Sciatic nerve (tissue), 2 donors: ENCODE results near the gene MCC. TPM values are rescaled to one million over a fixed set of nuclear protein-coding genes. Genes with fewer than 3 reads are reported as not detected.

Experiments used
- ATAC-seq: fragments of 200-7000 bp; cut with Tn5 transposase; one replicate; pipeline ENCODE4 v1.9.1; 2020; ENCODE audit warnings: mild to moderate bottlenecking, moderate library complexity
- DNase-seq: peaks from one replicate; pipeline ENCODE4 v3.0.0-alpha.2; 2020; ENCODE audit warnings: low spot score
- intact Hi-C: fragments of 100-400 bp; cut with DNase I; formaldehyde crosslinking; loops from one replicate; pipeline ENCODE4 v1.14.2; 2022
- total RNA-seq: library from RNA; stranded (reverse); fragmentation: NEBNext Ultra II Directional; extraction: Animal tissue kit (Norgen Biotek cat#: 25700); gene quantifications from one replicate; pipeline ENCODE4 v1.2.1, GENCODE V29; 2021
- donor health status: DM: no; HTN: no; CAD: no.
- donor health status: DM: no; HTN: no; CAD: no.

Gene MCC
- total RNA-seq, 1 donor from 2014 or later = 41.9 TPM

DNA sequence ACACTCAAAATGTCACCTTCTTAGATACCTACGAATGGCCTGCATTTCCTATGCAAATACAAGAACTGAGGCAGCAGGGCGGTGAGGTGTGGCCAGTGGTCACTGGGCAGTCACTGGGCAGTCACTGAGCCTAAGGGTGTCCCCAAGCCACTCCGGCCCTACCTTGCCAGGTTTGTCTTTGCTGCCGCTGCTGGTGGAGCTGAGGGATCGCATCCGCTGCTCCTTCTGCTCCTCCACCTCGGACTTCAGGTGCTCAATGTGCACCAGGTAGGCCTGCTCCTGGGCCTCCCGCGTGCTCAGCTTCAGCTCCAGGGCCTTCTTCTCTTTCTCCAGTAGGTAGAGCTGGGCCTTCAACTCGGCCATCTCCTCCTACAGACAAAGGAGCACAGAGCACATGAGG is 439.3 kb downstream of the MCC start:
- no peak for ATAC-seq
- DNase-seq = no peak
- intact Hi-C loops = no loop called here

GRCh38 chr5:113047733-113048652 is 440.3 kb downstream of the MCC start:
- intact Hi-C loops = no loop called here
- no peak for ATAC-seq
- DNase-seq = no peak

DNA sequence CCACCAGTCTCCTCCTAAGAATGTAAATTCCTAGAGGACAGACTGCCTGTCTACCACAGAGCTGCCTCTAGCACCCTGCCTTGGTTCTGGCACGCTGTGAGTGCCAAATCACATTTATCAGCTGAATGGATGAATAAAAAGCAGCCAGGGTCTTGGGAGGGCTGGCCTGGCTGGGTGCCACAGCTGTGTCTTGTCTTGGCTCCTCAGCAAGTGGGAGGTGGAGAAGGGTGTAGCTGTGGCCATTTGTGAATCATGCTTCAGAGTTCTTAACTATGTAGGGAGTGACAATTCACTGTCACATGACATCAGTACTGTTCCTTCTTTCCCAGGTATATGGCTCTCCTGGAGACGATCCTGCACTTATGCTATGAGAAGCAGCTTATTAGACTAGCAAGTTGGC is 441.0 kb downstream of the MCC start:
- ATAC-seq (no peak), DNase-seq (no peak)
- intact Hi-C loops = no loop called here

GRCh38 chr5:113044776-113045465 is 443.3 kb downstream of the MCC start:
- ATAC-seq (no peak), DNase-seq (no peak)
- intact Hi-C loops = no loop called here

DNA sequence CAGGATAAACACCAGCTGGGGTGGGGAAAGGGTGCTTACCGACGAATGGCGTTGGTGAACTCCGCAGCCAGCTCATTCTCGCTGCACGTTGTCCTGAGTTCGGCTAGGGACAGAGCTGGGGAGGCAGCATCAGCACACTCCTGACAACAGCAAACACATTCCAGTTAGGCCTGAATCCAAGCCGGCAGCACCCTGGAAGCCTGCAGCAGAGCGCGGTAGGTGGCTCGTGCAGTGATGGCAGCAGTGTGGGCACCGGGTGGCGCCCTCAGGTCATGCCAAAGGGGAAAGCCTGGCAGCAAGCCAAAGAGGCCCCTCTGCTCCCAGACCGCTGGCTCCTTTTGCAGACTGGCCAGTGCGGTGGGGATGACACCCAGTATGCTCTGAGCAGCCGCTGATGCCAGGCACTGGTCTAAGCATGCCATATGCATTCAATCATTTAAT is 444.7 kb downstream of the MCC start:
- intact Hi-C loops = no loop called here
- DNase-seq = no peak
- ATAC-seq = peak; percentile 69

- DNase-seq = no peak
- no peak for ATAC-seq
- intact Hi-C loops = no loop called here
These were observed 445.6 kb downstream of the MCC start for GRCh38 chr5:113042491-113043243.

DNA sequence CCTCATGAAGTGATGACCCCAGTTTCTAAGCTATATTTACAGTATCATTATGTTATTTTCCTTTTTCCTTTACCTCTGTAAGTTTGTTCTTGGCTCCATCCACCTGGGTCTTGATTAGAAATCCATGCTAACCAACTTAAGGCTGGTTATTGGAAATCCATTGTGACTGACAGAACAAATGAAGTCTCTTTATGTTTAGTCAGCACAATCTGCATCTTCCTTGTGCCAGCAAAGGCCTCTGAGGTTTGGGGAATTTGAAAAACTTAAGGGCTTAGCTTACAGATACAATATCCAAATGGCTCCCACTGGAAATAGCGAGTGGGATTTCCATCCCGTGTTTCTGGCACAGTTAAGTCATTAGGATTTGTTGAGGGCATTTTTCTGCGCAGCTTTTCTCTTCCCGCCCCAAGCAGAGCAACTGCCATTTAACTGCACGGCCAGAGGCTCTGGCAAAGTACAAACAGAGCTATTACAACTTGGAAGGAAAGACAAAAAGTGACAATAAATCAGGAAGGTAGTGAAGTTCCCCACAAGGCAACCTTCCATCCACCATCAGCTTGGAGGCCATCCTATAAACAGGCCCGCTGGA is 447.5 kb downstream of the MCC start:
- ATAC-seq = no peak
- DNase-seq = no peak
- intact Hi-C loops = no loop called here

GRCh38 chr5:113039934-113040285 is 448.3 kb downstream of the MCC start:
- DNase-seq (no peak), ATAC-seq (no peak)
- intact Hi-C loops = no loop called here

- DNase-seq (no peak), ATAC-seq (peak; percentile 35)
- intact Hi-C loops = no loop called here
These were observed 448.9 kb downstream of the MCC start for GRCh38 chr5:113039229-113039933.

DNA sequence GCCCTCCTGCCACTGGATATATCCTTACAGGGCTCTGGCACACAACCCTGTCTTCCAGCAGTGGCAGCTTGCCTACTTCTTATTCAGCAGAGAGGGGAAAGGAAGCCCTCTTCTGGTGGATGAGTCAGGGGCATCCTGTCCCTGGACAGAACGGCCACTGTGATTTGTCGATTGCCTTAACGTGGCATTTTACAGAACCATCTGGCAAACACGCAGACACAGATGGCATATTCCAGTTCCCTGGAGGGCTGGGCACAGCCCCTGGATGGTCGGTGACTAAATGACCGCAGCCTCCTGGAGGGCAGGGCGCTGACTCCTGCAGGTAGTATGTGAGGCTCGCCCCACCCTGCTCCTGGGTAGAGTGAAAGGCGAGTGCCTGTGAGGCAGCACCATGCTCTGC is 449.5 kb downstream of the MCC start:
- no peak for DNase-seq
- intact Hi-C loops = no loop called here
- no peak for ATAC-seq

GRCh38 chr5:113038136-113038535 is 450.1 kb downstream of the MCC start:
- no peak for DNase-seq
- ATAC-seq = no peak
- intact Hi-C loops = no loop called here

GRCh38 chr5:113036826-113037225 is 451.4 kb downstream of the MCC start:
- ATAC-seq = no peak
- intact Hi-C loops = no loop called here
- DNase-seq = no peak

GRCh38 chr5:113036321-113036720 is 451.9 kb downstream of the MCC start:
- DNase-seq = no peak
- intact Hi-C loops = no loop called here
- ATAC-seq = no peak

DNA sequence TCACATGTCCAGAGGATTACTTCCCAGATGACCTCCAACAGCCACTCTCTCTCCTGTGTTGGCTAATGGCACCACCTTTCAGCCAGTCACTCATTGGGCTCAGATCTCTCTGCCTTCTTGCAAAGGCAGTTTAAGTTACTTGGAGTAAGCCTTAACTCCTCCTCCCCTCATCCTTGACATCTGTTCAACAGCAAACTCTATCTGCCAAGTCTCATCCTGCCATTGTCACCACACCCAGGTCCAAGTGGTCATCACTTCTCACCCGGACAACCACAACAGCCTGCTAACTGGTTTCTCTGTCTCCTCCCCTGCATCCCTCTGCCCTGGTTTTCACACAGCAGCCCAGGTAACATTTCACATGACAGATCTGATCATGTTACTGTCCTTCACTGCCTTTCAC is 453.2 kb downstream of the MCC start:
- intact Hi-C loops = no loop called here
- ATAC-seq (no peak), DNase-seq (no peak)

DNA sequence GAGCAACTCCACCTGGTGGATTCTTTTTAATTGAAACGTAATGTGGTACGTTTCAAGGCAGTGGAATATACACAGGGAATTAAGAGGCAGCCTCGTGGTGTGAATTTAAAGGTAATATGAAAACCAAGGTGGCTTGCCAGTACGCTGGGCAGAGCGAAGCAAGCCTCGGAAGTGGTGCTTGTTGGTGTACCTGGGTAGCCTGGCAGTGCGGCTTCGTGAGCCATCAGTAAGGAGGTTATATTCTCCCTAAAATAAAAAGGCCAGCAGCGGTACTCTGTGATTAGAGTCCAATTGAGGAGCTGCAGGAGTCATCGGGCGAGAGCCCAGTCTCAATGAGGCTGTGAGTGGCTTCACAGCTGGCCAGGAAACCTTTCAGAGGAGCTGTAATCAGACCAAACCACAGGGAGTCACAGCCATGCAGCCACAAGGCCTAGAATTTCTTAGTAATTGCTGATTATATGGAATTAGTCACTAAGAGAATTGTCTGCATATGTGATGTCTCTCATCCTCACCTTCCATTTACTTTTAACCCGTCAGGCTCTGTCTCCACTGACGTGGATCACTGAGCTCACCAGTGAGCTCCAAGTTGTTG is 454.0 kb downstream of the MCC start:
- no peak for ATAC-seq
- DNase-seq = no peak
- intact Hi-C loops = no loop called here

DNA sequence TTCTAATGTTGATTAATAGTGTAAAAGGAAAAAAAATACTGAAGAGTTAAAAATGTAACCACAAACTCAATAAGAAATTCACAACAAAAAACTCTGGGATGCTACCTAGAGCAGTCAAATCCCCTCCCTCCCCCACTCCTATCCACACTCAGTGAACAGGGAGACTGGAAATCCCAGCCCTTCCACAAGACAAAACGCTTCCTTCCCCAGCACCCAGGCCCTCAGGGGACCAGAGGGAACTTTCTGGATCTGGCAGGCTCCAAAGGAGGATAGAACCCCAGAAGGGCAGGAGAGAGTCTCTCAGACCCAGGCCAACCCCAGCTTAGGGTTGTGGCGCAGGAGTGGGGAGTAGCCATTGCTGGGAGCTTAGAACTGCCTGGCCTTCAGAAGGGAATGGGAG is 456.7 kb downstream of the MCC start:
- intact Hi-C loops = no loop called here
- no peak for DNase-seq
- no peak for ATAC-seq

GRCh38 chr5:113031104-113031503 is 457.1 kb downstream of the MCC start:
- no peak for DNase-seq
- intact Hi-C loops = no loop called here
- ATAC-seq = no peak

GRCh38 chr5:113029614-113030013 is 458.6 kb downstream of the MCC start:
- intact Hi-C loops = no loop called here
- ATAC-seq (peak; percentile 33), DNase-seq (no peak)

GRCh38 chr5:113027431-113027830 is 460.8 kb downstream of the MCC start:
- DNase-seq (no peak), ATAC-seq (no peak)
- intact Hi-C loops = no loop called here
